Nephron progenitor cell (in vitro differentiated cells): ENCODE data around the gene ZNF487.
A peak's percentile ranks its signal among the peaks of the same experiment; 100 is the strongest.
"Not testable (repeated sequence)": the region's sequence is repeated elsewhere in the genome, so short reads cannot be mapped to it uniquely, and the experiment has no call there.

Experiments used
- DNase-seq: peaks from one replicate; pipeline ENCODE4 v3.0.0; 2021
- H3K27ac Mint-ChIP-seq: 2 replicates; pipeline ENCODE4 v1.8.0; 2021; ENCODE audit warnings: mild to moderate bottlenecking, moderate library complexity, mixed read lengths
- H3K27me3 Mint-ChIP-seq: 2 replicates; pipeline ENCODE4 v1.8.0; 2021; ENCODE audit warnings: mild to moderate bottlenecking, low read depth, mixed read lengths; ENCODE audit not compliant: poor library complexity
- H3K36me3 Mint-ChIP-seq: 2 replicates; pipeline ENCODE4 v1.8.0; 2021; ENCODE audit warnings: low read depth, mixed read lengths
- H3K4me1 Mint-ChIP-seq: 2 replicates; pipeline ENCODE4 v1.8.0; 2021; ENCODE audit warnings: mixed read lengths
- H3K4me3 Mint-ChIP-seq: 2 replicates; pipeline ENCODE4 v1.8.0; 2021; ENCODE audit warnings: mild to moderate bottlenecking, moderate library complexity, mixed read lengths
- H3K9me3 Mint-ChIP-seq: 2 replicates; pipeline ENCODE4 v1.8.0; 2021; ENCODE audit warnings: mild to moderate bottlenecking, moderate library complexity, mixed read lengths
- TF ChIP-seq, protein P1 (sequence below): fragments of 200-600 bp; sonication (generic); IDR thresholded peaks from 2 replicates; pipeline ENCODE4 v1.5.0; 2021; ENCODE audit warnings: antibody characterized with exemption

Gene ZNF487

DNA sequence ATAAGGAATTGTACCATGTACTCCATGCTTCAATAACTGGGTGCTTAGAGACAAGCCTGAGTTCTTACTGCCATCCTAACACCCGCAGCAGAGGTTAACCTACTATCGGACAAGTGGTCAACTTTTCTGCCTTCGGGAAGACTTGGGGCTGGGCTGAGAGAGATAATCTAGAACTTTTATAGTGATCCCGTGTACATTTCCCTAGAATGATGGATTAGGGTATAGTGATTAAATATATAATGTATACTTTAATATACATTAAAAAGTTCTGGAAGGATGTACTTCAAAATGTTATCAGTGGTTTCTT lies 15.8 kb upstream of the ZNF487 start:
- H3K4me3 Mint-ChIP-seq, result peak overlapping the region; percentile 79
- H3K9me3 Mint-ChIP-seq, result peaks cover 32% of the 10 kb centered on the region
- H3K36me3 Mint-ChIP-seq, result peaks cover 21% of the 10 kb centered on the region
- H3K27me3 Mint-ChIP-seq, result peaks cover 3% of the 10 kb centered on the region
- peak overlapping the region; percentile 88 for H3K27ac Mint-ChIP-seq
- peaks cover 6% of the 10 kb centered on the region for H3K4me1 Mint-ChIP-seq
- no peak for DNase-seq
- TF ChIP-seq, protein P1, sequence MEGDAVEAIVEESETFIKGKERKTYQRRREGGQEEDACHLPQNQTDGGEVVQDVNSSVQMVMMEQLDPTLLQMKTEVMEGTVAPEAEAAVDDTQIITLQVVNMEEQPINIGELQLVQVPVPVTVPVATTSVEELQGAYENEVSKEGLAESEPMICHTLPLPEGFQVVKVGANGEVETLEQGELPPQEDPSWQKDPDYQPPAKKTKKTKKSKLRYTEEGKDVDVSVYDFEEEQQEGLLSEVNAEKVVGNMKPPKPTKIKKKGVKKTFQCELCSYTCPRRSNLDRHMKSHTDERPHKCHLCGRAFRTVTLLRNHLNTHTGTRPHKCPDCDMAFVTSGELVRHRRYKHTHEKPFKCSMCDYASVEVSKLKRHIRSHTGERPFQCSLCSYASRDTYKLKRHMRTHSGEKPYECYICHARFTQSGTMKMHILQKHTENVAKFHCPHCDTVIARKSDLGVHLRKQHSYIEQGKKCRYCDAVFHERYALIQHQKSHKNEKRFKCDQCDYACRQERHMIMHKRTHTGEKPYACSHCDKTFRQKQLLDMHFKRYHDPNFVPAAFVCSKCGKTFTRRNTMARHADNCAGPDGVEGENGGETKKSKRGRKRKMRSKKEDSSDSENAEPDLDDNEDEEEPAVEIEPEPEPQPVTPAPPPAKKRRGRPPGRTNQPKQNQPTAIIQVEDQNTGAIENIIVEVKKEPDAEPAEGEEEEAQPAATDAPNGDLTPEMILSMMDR, result no peak

DNA sequence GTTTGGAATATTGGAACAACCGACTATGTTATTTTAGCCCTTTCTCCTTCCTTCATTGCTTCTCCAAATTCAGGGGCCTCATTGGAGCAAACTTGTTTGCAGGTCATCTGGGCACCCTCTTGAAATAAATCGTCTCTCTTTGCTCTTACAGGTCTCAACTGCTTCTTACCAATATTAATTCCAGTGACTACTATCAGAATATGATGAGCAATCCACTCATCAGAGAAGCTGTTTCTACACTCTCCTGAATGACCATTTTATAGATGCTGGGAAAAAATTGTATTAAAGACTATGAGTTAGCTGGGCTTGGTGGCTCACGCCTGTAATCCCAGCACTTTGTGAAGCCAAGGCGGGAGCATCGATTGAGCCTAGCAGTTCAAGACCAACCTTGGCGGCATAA lies 15.4 kb upstream of the ZNF487 start:
- peaks cover 6% of the 10 kb centered on the region for H3K4me1 Mint-ChIP-seq
- peaks cover 21% of the 10 kb centered on the region for H3K36me3 Mint-ChIP-seq
- TF ChIP-seq, protein P1, result no peak
- peaks cover 3% of the 10 kb centered on the region for H3K27me3 Mint-ChIP-seq
- H3K9me3 Mint-ChIP-seq, result peaks cover 32% of the 10 kb centered on the region
- H3K27ac Mint-ChIP-seq, result no peak overlapping the region
- H3K4me3 Mint-ChIP-seq, result peak overlapping the region; percentile 28
- no peak for DNase-seq

DNA sequence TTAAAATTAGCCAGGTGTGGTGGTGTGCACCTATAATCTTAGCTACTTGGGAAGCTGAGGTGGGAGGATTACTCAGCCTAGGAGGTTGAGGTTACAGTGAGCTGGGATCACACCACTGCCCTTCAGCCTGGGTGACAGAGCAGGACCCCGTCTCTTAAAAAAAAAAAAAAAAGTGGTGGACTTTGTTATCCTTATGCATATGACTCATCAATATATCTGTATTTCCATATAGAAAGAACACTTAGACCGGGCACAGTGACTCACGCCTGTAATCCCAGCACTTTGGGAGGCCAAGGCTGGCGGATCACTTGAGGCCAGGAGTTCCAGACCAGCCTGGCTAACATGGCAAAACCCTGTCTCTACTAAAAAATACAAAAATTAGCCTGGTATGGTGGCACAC lies 15.0 kb upstream of the ZNF487 start:
- H3K27me3 Mint-ChIP-seq, H3K27ac Mint-ChIP-seq, H3K4me3 Mint-ChIP-seq, DNase-seq, H3K4me1 Mint-ChIP-seq: not testable (repeated sequence)
- peaks cover 21% of the 10 kb centered on the region for H3K36me3 Mint-ChIP-seq
- H3K9me3 Mint-ChIP-seq, result peaks cover 32% of the 10 kb centered on the region

DNA sequence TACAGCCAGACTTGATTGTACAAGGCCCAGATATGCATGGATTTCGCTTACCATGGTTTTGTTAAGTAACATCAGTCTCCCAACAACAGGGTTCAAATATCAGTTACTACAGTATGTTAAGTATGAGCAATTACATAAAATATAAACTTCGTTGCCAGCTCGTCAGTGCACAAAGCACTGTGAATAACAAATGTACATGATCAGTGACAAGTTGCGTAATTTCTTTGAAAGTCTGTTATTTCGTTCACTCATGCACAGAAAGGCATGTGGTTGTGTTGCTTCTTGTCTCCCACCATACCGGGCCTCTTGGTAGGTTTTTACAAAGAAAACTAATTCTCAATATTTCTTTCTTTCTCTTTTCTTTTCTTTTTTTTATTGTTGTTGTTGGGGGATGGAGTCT lies 12.5 kb upstream of the ZNF487 start:
- DNase-seq, result no peak
- no peak overlapping the region for H3K27ac Mint-ChIP-seq
- no peak overlapping the region for H3K4me3 Mint-ChIP-seq
- H3K4me1 Mint-ChIP-seq, result peaks cover 6% of the 10 kb centered on the region
- H3K27me3 Mint-ChIP-seq, result peaks cover 3% of the 10 kb centered on the region
- peaks cover 31% of the 10 kb centered on the region for H3K9me3 Mint-ChIP-seq
- TF ChIP-seq, protein P1, result no peak
- H3K36me3 Mint-ChIP-seq, result peaks cover 21% of the 10 kb centered on the region

DNA sequence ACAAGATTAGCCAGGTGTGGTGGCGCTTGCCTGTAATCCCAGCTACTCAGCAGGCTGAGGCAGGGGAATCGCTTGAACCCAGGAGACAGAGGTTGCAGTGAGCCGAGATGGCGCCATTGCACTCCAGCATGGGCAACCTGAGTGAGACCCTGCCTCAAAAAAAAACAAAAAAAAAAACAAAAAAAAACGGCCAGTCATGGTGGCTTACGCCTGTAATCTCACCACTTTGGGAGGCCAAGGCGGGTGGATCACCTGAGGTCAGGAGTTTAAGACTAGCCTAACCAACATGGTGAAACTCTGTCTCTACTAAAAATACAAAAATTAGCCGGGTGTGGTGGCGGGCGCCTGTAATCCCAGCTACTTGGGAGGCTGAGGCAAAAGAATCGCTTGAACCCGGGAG lies 10.4 kb upstream of the ZNF487 start:
- Mint-ChIP-seq H3K36me3 (peaks cover 19% of the 10 kb centered on the region), H3K9me3 (peaks cover 14% of the 10 kb centered on the region)
- not testable (repeated sequence) for H3K4me3 Mint-ChIP-seq, H3K4me1 Mint-ChIP-seq, DNase-seq, H3K27ac Mint-ChIP-seq, H3K27me3 Mint-ChIP-seq

DNA sequence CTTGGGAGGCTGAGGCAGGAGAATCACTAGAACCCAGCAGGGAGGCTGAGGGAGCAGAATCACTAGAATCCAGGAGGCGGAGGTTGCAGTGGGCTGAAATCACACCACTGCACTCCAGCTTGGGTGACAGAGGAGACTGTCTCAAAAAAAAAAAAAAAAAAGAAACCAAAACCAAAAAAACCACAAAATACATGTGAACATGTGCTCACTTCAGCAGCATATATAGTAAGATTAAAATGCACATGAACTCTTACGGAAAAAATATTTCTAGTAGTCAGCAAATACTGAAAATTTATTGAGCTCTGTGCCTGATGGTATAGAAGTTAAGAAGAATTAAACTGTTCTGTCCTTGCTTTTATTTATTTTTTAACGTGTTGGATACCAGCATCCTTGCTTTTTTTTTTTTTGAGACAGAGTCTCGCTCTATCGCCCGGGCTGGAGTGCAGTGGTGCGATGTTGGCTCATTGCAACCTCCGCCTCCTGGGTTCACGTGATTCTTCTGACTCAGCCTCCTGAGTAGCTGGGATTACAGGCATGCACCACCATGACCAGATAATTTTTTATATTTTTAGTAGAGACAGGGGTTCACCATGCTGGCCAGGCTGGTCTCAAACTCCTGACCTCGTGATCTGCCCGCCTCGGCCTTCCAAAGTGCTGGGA lies 9.6 kb upstream of the ZNF487 start:
- DNase-seq, result no peak
- TF ChIP-seq, protein P1, result no peak
- Mint-ChIP-seq H3K4me1 (peaks cover 7% of the 10 kb centered on the region), H3K36me3 (peaks cover 13% of the 10 kb centered on the region), H3K27ac (no peak overlapping the region), H3K27me3 (no peaks in the 10 kb centered on the region), H3K4me3 (no peak overlapping the region), H3K9me3 (peaks cover 6% of the 10 kb centered on the region)

DNA sequence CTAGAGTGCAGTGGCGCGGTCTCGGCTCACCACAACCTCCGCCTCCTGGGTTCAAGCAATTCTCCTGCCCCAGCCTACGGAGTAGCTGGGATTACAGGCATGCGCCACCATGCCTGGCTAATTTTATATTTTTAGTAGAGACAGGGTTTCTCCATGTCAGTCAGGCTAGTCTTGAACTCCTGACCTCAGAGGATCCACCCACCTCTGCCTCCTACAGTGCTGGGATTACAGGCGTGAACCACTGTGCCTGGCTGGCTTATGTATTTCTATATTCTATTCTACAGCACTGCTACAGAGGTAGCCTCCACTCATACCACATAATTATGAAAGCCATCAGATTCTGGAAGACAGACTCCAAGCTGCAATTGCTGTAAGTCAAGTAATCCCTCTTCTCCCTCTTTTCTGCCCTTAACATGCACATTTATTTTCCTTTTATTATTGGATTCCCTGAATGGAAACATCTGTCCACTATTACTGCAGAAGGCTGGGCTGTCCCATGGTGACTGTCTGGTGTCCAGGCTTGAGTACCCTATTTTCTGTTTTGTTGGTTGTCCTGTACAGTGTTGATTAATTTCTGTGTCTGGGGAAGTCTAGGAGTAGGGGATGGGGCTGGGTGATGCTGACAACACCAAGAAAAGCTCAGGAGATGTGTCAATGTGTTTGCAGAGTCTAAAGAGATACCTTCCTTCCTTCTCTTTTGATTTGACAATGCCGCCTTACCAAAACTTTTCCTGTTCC lies 5.8 kb upstream of the ZNF487 start:
- TF ChIP-seq, protein P1, result no peak
- Mint-ChIP-seq H3K27me3 (no peaks in the 10 kb centered on the region), H3K9me3 (peaks cover 4% of the 10 kb centered on the region), H3K4me1 (peaks cover 9% of the 10 kb centered on the region), H3K27ac (peak overlapping the region; percentile 47), H3K36me3 (peaks cover 5% of the 10 kb centered on the region), H3K4me3 (no peak overlapping the region)
- DNase-seq, result no peak
